Stimulated activated CD4-positive, alpha-beta T cell treated with anti-CD3 and anti-CD28 coated beads, TNF-alpha, amount 100 ng/mL, for 1 hour (primary cell): ENCODE measurements around the gene SMIM14.
"Not testable (repeated sequence)": the region's sequence is repeated elsewhere in the genome, so short reads cannot be mapped to it uniquely, and the experiment has no call there.

Experiments
- DNase-seq, 3 donors: peaks; one replicate each; pipeline ENCODE4 v3.0.0-alpha.2; 2020; ENCODE audit warnings: low read depth in 3 of 3, low spot score in 1 of 3

The SMIM14 gene

GRCh38 chr4:39533541-39533940 lies 105.1 kb downstream of the SMIM14 start:
- DNase-seq, result no peak

GRCh38 chr4:39532237-39532636 lies 106.4 kb downstream of the SMIM14 start:
- DNase-seq, result not testable (repeated sequence)

- DNase-seq, result no peak
Measured at GRCh38 chr4:39530682-39531081, 108.0 kb downstream of the SMIM14 start.

- no peak for DNase-seq
Measured at GRCh38 chr4:39529534-39529933, 109.1 kb downstream of the SMIM14 start.

GRCh38 chr4:39528061-39528465 lies 110.6 kb downstream of the SMIM14 start:
- no peak for DNase-seq

GRCh38 chr4:39527296-39528060 lies 111.2 kb downstream of the SMIM14 start, which contains the start of gene UGDH:
Gene UGDH, minus strand, starts transcription at chr4:39527439. Its CDS starts 5,927 bp downstream, at chr4:39521512.
- DNase-seq, result peak; percentile 68 to 85 (median 80)

- DNase-seq, result peak in 1 of 3 donors; percentile 12
Measured at GRCh38 chr4:39526765-39527295, 111.8 kb downstream of the SMIM14 start.

GRCh38 chr4:39525822-39526690 lies 112.6 kb downstream of the SMIM14 start:
- DNase-seq, result no peak

GRCh38 chr4:39524161-39524957 lies 114.3 kb downstream of the SMIM14 start:
- no peak for DNase-seq

GRCh38 chr4:39522068-39522467 lies 116.6 kb downstream of the SMIM14 start:
- DNase-seq, result no peak

- DNase-seq, result no peak
Measured at GRCh38 chr4:39521253-39521919, 117.3 kb downstream of the SMIM14 start.

GRCh38 chr4:39518484-39518883 lies 120.2 kb downstream of the SMIM14 start:
- DNase-seq, result no peak

- DNase-seq, result no peak
Measured at GRCh38 chr4:39516407-39516966, 122.2 kb downstream of the SMIM14 start.

GRCh38 chr4:39515669-39516401 lies 122.8 kb downstream of the SMIM14 start:
- not testable (repeated sequence) for DNase-seq

- no peak for DNase-seq
Measured at GRCh38 chr4:39514888-39515401, 123.7 kb downstream of the SMIM14 start.

- DNase-seq, result not testable (repeated sequence)
Measured at GRCh38 chr4:39514266-39514665, 124.4 kb downstream of the SMIM14 start.

GRCh38 chr4:39510348-39510929 lies 128.2 kb downstream of the SMIM14 start:
- no peak for DNase-seq

- no peak for DNase-seq
Measured at GRCh38 chr4:39505581-39505980, 133.1 kb downstream of the SMIM14 start.

- no peak for DNase-seq
Measured at GRCh38 chr4:39504538-39504937, 134.1 kb downstream of the SMIM14 start.
